Glomerular endothelial cell (primary cell): ENCODE data around the gene RIN1. TPM values are rescaled to one million over a fixed set of nuclear protein-coding genes. Genes with fewer than 3 reads are reported as not detected.
"Not testable (repeated sequence)": the region's sequence is repeated elsewhere in the genome, so short reads cannot be mapped to it uniquely, and the experiment has no call there.

Experiments used
- DNase-seq: peaks from one replicate; pipeline ENCODE4 v3.0.0-alpha.2; 2011; ENCODE audit warnings: low read depth, low spot score; ENCODE audit errors: extremely low read depth
- total RNA-seq: library from RNA; depleted of rRNA; stranded (reverse); fragments of >200 nt; gene quantifications from 2 replicates; pipeline ENCODE4 v1.2.3, GENCODE V29; 2015

RIN1 gene, protein sequence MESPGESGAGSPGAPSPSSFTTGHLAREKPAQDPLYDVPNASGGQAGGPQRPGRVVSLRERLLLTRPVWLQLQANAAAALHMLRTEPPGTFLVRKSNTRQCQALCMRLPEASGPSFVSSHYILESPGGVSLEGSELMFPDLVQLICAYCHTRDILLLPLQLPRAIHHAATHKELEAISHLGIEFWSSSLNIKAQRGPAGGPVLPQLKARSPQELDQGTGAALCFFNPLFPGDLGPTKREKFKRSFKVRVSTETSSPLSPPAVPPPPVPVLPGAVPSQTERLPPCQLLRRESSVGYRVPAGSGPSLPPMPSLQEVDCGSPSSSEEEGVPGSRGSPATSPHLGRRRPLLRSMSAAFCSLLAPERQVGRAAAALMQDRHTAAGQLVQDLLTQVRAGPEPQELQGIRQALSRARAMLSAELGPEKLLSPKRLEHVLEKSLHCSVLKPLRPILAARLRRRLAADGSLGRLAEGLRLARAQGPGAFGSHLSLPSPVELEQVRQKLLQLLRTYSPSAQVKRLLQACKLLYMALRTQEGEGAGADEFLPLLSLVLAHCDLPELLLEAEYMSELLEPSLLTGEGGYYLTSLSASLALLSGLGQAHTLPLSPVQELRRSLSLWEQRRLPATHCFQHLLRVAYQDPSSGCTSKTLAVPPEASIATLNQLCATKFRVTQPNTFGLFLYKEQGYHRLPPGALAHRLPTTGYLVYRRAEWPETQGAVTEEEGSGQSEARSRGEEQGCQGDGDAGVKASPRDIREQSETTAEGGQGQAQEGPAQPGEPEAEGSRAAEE
- 17.2 and 18.7 TPM in 2 replicates for total RNA-seq

DNA sequence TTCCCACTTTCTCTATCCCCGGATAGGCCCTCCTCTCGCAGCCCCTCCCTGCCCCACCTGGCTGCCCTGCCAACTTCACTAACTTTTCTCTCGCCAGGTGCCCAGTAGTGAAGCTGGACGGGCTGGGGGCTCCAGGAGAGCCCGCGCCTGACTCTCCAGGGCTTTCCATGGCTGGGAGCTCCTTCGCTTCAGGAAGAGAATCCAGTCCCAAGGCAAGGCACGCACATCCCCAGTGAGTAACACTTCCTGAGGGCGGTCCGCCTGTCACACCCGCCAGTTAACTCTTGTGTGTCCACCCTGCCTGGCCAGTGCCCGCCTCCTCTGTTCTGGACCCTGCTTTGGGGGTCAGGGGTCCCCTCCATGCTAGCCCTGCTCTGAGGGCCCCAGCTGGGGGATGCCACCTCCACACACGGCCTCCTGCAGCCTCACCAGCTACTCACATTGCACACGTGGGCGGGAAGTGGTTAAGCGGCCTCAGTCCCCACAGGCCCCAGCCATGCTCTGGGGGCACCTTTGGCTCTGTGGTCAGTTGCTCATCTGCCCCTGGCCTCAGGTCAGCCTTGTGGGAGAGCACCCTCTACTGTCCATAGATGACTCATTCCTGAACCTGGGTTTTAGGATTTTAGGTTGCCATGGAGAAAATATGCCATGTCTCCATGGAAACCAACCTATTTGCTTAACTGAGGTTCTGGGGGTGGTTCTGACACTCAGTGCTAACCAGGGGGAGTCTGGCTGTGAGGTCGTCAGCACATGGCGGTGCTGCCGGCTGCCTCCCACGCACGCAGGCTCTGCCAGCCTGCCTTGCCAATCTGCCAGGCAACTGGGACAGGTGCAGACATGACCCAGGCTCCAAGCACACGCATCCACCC, at the start of gene RIN1:
Gene RIN1 (minus strand): TSS at position 201 of the 869 bp plus-strand sequence. CDS start 32 bp downstream, at position 169.
- peak; percentile 63 for DNase-seq

DNA sequence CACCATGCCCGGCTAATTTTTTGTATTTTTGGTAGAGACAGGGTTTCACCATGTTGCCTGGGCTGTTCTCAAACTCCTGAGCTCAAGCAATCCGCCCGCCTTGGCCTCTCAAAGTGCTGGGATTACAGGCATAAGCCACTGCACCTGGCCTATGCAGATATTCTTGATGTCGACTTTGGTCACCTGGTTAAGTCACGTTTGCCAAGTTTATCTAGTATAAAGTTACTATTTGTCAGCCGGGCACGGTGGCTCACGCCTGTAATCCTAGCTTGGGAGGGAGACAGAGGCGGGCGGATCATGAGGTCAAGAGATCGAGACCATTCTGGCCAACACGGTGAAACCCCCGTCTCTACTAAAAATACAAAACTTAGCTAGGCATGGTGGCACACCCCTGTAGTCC, 48.1 kb upstream of the RIN1 start:
- DNase-seq: not testable (repeated sequence)

DNA sequence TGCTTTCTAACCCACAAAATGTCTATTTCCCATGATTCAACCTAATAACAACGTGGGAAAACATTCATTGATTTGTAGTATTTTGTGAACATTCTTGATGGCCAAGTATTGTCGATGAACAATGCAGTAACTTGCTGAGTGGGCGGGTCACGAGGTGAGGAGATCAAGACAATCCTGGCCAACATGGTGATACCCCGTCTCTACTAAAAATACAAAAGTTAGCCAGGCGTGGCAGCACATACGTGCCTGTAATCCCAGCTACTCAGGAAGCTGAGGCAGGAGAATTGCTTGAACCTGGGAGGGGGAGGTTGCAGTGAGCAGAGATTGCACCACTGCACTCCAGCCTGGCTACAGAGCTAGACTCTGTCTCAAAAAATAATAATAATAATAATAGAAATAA, 44.0 kb upstream of the RIN1 start:
- not testable (repeated sequence) for DNase-seq

DNA sequence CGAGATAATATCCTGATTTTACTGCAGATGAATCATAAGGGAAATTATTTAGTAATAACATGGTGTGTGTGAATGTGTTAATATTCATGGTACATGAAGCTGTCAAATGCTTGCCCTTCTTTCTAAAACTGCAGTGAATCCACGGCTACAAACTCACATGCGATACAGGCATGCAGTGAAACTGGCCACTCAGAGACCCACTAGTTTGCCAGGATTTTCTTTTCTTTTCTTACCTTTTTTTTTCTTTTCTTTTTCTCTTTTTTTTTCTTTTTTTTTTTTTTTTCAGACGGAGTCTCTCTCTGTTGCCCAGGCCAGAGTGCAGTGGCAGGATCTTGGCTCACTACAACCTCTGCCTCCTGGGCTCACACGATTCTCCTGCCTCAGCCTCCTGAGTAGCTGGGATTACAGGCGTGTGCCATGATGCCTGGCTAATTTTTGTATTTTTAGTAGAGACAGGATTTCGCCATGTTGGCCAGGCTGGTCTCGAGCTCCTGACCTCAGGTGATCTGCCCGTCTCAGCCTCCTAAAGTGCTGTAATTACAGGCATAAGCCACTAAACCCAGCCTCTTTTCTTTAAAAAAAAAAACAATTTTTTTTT, 37.6 kb upstream of the RIN1 start:
- DNase-seq: not testable (repeated sequence)

DNA sequence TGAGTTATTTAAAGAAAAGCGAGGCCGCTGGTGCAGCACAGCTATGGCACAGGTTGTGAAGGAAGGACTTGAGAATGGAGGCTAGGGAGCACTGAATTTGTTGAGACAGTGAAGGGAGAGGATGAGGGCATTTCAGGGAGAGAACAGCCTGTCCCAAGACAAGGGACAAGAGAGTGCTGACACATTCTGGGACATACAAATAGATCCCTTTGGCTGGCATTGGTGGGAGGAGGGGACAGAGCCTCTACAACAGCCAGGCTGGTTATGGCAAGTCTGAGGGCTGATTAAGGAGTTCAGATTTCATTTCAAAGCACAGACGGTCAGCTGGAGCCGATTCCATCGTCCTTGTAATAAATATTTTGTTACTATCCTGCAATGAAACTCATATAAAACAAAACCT, 37.0 kb upstream of the RIN1 start:
- DNase-seq: no peak

DNA sequence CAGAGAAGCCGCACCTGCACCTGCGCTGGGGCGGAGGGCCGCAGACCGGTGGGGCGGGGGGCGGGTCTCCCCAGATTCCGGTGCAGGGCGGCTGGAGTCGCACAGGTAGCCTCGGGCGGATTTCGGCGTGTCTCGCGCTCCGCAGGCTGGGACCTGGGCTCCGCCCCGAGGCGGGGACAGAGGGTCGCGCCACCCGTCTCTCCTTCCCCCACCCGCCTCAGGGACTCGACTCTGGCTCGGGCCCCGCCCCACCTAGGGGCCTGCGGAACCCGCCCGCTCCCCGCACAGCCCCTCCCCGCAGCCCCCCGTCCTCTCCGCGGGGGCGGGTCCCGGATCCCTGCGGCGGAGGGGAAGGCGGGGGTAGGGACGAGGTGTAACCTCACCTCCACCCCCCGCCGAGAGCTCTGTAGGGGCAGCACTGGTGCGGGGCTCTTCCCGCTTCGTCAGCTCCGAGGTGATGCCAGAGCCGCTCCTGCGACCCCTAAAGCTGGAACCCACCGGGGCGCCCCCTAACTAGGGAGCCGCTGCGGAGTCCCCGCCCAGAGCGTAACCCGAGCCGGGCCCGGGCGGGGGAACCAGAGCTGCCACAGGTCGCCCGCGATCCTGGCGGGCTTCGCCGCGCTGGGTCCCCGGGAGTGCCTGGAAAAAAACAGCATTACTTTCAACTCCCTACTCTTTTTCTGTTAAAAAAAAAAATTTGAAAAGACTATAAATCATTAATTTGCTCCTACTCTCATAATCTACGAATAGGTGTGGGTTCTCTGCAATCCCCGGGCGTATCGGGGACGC, 35.6 kb upstream of the RIN1 start, which contains the start of gene SLC29A2:
Gene SLC29A2 (minus strand): TSS at position 134 of the 789 bp plus-strand sequence. CDS start 169 bp downstream, outside the sequence.
- DNase-seq: no peak

DNA sequence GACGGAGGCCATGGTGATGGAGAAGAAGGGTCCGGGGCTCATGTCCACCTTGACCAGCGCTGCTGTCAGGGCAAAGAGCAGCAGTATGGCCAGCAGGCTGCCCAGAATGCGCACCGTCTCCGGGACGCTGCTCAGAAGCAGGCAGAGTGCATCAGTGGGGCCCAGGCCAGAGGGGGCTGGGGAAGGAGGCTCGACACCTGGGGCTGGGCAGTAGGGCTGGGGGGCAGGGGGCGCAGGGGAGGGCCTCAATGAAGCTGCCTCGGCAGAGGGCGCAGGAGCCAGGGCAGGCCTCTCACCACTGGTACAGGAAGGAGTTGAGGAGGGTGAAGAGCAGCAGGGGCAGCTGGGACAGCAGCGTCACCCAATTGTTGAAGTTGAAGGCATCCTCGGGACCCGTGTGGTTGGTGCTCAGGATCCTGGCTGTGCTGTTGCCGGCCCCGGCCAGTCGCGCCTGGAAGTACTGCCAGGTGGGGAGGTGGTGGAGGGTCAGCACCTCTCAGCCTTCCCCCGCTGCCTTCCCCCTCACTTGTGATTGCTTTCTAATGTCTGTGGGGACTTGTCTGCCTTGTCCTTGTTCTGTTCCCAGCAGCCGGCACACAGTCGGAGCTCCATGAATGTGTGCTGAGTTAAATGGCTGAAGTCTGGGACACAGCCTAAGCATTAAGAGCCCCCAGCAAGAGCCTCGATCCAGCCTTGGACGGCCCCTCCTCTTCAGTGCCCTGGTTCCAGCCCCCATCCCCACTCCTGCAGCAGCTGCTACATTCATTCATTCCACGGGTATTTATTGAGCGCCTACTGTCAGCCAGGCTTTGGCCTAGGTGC, 33.0 kb upstream of the RIN1 start:
- no peak for DNase-seq

DNA sequence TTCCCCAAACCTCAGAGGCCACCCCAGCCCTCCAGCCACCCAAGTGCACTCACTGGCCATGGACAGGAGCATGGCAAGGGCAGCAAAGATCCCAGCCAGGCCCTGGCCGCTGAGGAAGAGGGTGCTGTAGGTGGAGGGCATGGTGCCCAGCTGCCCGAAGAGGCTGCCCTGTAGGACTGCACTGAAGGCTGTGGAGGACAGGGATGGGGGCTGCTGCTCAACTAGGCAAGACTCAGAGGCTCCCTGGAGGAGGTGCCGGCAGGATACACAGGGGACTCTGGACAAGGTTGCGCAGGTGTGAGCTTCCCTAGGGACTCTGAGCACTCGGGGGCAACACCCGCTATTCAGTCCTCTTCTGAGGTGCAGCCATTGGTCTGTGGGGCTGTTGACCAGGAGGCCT, 32.2 kb upstream of the RIN1 start:
- DNase-seq: no peak

DNA sequence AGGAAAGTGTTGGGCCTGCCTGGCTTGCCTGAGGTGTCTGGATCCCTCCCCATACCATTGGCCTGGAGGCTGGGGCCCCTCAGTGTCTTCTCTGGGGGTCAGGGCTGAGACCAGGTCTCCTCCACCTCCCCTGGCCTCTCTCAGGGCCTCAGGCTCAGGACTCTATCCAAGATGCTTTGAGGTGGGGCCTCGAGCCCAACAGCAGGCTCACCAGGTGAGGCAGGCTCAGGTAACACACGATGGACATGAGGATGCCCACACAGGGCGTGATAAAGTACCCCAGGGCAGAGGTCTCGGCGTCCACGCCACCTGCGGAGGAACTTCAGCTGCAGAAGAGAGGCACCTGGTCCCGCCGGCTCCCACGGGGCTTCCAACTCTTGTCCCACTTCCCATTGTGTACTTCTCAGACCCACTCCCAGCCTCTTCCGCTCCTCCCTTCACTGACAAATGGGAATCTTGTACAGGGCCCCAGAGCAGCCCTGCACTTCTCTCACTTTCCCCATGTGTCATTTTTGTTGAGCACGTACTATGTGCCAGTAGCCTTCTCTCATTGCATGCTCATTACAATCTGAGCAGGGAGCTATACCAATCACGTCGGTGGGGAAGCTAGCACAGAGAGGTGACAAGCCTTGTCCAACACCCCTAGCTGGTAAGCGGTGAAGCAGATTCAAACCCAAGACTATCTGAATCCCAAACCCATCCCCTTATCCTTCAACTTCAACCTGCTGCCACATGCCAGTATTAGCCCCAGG, 31.5 kb upstream of the RIN1 start:
- DNase-seq: no peak

DNA sequence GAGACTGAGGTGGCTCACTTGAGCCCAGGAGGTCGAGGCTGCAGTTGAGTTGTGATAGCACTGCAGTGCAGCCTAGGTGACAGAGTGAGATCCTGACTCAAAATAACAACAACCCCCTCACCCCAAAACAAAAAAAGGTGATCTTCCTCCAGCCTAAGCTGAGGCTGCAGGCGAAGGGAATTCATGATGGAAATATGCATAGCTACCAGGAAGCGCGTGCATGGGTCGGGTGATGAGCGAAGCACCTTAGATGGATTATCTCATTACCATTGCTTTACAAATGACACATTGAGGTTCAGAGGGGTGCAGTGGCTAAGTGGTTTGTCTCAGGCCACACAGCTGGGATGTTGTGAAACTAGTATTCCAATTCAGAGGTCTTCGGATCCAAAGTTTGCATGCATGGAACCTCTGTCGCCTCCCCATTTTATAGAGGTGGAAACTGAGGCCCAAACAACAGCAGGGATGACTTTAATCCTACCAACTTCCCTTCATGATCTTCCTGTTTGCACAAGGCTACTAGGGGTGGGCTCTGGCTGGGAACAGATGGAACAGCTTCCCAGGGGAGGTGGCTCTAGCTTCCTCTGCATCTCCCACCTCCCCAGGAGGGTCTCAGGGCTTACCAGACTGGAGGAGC, 30.7 kb upstream of the RIN1 start:
- no peak for DNase-seq

DNA sequence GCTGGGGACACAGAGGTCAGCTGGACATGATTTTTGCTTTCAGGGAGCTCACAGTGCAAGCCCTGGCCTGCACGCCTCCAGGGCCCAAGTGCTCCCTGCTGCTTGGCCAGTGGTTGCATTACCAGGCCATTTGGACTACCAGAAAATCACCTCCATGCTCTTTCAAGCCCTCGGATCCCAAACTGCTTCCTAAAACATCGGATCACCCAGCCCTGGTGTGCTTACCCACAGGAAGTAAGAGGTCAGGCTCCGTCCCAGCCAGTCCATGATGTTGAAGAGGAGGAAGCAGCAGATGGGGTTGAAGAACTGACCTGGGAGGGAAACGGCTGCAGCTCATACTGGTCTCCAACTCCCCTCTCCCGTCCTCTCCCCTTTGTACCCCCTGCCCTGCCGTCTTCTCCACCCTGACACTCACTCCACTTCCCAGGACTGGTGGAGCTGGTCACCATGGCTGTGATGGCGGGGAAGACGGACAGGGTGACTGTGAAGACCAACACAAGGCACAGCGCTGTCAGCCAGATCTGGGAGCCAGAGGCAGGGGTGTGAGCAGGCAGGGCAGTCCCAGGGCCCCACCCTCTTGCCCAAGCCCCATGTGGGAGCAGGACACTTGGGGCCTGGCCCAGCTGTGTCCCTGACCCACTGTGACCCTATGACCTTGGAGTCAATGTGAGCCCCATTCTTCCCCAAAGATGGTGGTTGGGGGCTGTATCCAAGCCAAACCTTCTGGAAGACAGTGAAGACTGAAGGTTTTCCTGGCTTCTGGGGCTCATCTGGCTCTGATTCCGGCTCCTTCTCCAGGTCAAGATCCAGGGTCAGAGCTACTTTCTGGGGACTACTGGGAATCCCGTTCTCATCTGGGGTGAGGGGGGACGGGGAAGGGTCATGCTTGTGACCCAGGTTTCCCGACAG, 29.7 kb upstream of the RIN1 start:
- DNase-seq: no peak

DNA sequence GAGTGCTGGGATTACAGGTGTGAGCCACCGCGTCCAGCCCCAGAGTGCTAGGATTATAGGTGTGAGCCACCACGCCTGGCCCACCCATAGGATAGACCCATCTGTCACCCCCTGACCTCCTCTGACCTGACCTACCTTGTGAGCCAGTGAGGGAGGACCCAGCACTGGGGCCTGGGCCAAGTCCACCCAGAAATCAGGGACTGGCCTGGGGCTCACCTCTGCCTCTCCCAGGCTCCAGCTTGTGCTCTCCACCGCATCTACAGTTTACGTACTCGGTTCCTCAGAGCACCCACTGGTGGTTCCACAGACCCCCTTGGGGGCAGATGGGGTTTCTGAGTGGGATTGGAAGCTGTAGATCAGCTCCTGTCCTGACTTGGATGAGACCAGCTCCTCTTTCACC, 28.9 kb upstream of the RIN1 start:
- no peak for DNase-seq

DNA sequence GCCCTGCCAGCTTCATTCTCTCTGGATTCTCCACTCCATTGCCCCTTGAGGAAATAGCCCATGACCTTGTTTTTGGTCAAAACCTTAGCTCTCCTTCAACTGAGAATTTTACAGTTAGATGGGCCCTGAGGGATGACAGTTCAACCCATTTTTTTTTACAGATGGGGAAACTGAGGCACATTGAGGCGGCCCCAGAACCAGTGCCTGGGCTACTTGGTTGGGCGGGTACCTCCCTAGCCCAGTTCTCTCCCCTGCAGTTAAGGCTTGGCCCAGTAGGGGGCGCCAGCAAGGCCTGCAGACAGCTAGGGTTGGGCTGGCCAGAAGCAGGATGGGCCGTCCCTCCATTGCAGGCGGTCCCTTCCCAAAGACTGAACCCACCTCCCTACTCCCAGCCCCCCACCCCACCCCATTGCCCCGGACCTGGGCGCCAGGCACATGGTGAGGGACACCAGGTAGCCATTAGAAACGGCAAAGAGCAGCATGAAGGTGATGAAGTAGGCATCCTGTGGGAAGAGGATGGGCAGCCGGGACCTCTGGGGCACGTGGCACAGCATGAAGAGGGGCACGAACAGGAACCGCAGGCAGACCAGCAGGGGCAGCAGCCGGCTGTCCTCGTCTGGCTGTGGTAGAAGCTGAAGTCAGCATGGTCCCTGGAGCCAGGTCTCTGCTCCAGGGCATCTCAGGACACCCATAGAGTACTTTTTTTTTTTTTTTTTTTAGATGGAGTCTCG, 27.7 kb upstream of the RIN1 start:
- no peak for DNase-seq

DNA sequence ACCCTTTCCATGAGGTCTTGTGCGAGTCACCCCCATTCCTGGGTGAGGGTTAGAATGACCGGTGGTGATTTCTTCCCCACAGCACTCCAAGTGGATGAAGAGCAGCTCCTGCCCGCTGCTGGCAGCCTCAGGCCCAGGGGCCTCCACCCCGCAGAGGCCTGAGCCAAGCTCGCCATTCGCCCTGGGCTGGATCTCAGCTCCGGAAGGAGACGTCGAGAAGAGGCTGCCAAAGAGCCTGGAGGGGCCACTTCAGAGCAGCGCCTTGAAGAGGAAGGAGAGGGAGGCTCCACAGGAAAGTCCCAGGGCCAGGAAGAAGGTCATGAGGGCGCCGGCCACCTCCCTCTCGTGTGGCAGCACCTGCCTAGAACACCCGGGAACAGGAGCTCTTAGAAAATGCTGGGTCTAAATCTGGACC, 27.0 kb upstream of the RIN1 start:
- no peak for DNase-seq

DNA sequence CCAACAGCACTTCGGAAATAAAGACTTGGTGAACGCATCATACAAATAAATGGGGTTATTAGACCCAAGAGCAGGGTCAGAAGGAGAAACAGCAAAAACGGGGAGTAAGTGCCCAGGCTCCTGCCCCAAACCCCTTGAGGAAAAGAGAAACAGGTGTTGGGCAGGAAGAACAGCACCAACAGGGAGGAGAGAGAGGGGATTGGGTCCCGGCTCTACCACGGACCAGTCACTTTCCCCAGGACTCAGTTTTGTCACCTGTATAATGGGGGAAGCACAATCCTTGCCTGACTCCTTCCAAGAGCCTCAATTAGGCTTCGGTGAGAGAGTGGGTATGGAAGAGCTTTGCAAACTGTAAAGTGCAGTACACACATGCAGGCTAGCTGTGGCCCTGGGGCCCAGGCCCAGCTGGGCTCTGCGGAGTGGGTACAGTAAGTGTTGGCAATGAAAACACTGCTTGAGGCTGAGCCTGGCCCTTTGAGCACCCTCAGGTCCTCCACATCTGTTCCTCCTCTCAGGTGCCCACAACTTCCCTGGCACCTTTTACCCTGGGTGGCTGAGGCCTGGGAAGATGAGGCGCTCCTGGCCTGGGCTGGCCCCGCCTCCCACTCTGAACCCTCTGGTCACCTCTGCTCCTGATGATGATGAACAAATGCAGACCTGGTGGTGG, 26.4 kb upstream of the RIN1 start:
- no peak for DNase-seq
